HEK293T (cell line): Measurements from ENCODE around the gene SYT9.

Experiments used
- ARNT ChIP-seq: fragments of 450-650 bp; IDR thresholded peaks from 2 replicates; pipeline ENCODE4 v1.6.1; 2017; ENCODE audit warnings: mild to moderate bottlenecking
- BHLHE40 ChIP-seq: fragments of 450-650 bp; IDR thresholded peaks from 2 replicates; pipeline ENCODE4 v1.6.1; 2016; ENCODE audit warnings: mild to moderate bottlenecking, moderate library complexity, borderline replicate concordance
- CTBP1 ChIP-seq: fragments of 450-650 bp; IDR thresholded peaks from 2 replicates; pipeline ENCODE4 v1.6.1; 2016; ENCODE audit warnings: borderline replicate concordance
- FOXA1 ChIP-seq: fragments of 450-650 bp; IDR thresholded peaks from 2 replicates; pipeline ENCODE4 v1.6.1; 2016; ENCODE audit warnings: mild to moderate bottlenecking
- FOXK2 ChIP-seq: fragments of 450-650 bp; IDR thresholded peaks from 2 replicates; pipeline ENCODE4 v1.6.1; 2016; ENCODE audit warnings: mild to moderate bottlenecking
- FOXM1 ChIP-seq: fragments of 450-650 bp; IDR thresholded peaks from 2 replicates; pipeline ENCODE4 v1.6.1; 2017; ENCODE audit warnings: mild to moderate bottlenecking, borderline replicate concordance
- HDGF ChIP-seq: fragments of 450-650 bp; IDR thresholded peaks from 2 replicates; pipeline ENCODE4 v1.6.1; 2017; ENCODE audit warnings: antibody characterized with exemption, borderline replicate concordance
- L3MBTL2 ChIP-seq: fragments of 450-650 bp; conservative IDR thresholded peaks from 2 replicates; pipeline ENCODE4 v1.6.1; 2016; ENCODE audit warnings: mild to moderate bottlenecking
- NFRKB ChIP-seq: fragments of 450-650 bp; IDR thresholded peaks from 2 replicates; pipeline ENCODE4 v1.6.1; 2016; ENCODE audit warnings: mild to moderate bottlenecking, moderate library complexity
- SUZ12 ChIP-seq: fragments of 450-650 bp; IDR thresholded peaks from 2 replicates; pipeline ENCODE4 v1.6.1; 2016; ENCODE audit warnings: mild to moderate bottlenecking
- TARDBP ChIP-seq: fragments of 450-650 bp; IDR thresholded peaks from 2 replicates; pipeline ENCODE4 v1.6.1; 2016
- TF ChIP-seq, protein P1 (sequence below): fragments of 450-650 bp; IDR thresholded peaks from 2 replicates; pipeline ENCODE4 v1.6.1; 2016

DNA sequence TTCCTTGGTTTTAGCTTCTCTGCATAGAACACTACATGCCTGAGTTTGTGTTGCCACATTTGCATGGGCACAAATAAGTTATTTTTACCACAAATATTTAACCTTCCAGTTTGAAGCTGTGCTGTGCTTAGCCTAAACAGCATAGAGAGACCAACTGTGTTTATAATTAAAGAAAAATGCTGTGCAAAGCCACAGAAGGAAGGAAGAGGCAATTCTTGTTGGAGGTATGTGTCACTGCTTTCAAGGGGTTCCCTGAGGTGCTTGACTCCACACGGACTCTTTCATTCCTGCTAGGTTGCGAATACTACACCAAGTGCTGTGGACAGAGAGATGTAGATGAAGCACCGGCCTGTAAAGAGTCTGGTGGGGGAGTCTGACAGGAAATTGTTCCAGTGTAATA lies 186.0 kb downstream of the SYT9 start:
- TF ChIP-seq FOXK2 (no peak), TARDBP (no peak), L3MBTL2 (no peak), ARNT (no peak), HDGF (no peak), FOXA1 (no peak), NFRKB (no peak), SUZ12 (no peak), CTBP1 (no peak), FOXM1 (no peak), BHLHE40 (no peak)
- TF ChIP-seq, protein P1, sequence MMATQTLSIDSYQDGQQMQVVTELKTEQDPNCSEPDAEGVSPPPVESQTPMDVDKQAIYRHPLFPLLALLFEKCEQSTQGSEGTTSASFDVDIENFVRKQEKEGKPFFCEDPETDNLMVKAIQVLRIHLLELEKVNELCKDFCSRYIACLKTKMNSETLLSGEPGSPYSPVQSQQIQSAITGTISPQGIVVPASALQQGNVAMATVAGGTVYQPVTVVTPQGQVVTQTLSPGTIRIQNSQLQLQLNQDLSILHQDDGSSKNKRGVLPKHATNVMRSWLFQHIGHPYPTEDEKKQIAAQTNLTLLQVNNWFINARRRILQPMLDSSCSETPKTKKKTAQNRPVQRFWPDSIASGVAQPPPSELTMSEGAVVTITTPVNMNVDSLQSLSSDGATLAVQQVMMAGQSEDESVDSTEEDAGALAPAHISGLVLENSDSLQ: no peak
